ENCODE results near the gene CD69.

Gene CD69

DNA sequence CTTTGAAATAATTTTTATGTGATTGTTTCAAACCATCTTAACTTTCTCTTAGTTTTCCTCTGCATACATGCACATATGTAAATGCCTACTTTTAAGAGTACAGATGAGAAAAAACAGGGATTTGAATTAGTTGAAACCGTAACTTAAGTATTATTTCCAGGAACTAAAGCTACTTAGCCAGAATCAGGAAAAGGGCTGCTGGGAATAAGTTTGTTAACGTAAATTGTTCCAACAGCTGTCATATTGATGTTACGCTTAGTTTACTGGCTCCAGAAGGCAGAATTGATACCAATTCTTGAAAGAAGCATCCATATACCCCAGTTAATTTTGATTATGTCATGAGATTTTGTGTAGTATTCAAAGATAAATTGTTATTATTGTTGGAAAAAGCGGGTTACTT is 48.6 kb upstream of the CD69 start:
- no peak for TF ChIP-seq ARNTL (CRISPR knock-in tag; IDR thresholded peaks at IDR 0.05; ENCODE audit: borderline replicate concordance, low read depth)
- no peak for TF ChIP-seq RARB (CRISPR knock-in tag; IDR thresholded peaks at IDR 0.05)
- TF ChIP-seq, protein P1, sequence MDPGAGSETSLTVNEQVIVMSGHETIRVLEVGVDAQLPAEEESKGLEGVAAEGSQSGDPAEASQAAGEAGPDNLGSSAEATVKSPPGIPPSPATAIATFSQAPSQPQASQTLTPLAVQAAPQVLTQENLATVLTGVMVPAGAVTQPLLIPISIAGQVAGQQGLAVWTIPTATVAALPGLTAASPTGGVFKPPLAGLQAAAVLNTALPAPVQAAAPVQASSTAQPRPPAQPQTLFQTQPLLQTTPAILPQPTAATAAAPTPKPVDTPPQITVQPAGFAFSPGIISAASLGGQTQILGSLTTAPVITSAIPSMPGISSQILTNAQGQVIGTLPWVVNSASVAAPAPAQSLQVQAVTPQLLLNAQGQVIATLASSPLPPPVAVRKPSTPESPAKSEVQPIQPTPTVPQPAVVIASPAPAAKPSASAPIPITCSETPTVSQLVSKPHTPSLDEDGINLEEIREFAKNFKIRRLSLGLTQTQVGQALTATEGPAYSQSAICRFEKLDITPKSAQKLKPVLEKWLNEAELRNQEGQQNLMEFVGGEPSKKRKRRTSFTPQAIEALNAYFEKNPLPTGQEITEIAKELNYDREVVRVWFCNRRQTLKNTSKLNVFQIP (CRISPR knock-in tag; IDR thresholded peaks at IDR 0.05; ENCODE audit: borderline replicate concordance, low read depth), result no peak
- no peak for TF ChIP-seq ZNF70 (CRISPR knock-in tag; IDR thresholded peaks at IDR 0.05)
- no peak for TF ChIP-seq TOX (CRISPR knock-in tag; IDR thresholded peaks at IDR 0.05; ENCODE audit: borderline replicate concordance)
- no peak for TF ChIP-seq ISL1 (CRISPR knock-in tag; IDR thresholded peaks at IDR 0.05)
- no peak for TF ChIP-seq OSR1 (CRISPR knock-in tag; IDR thresholded peaks at IDR 0.05)
- TF ChIP-seq, protein P2, sequence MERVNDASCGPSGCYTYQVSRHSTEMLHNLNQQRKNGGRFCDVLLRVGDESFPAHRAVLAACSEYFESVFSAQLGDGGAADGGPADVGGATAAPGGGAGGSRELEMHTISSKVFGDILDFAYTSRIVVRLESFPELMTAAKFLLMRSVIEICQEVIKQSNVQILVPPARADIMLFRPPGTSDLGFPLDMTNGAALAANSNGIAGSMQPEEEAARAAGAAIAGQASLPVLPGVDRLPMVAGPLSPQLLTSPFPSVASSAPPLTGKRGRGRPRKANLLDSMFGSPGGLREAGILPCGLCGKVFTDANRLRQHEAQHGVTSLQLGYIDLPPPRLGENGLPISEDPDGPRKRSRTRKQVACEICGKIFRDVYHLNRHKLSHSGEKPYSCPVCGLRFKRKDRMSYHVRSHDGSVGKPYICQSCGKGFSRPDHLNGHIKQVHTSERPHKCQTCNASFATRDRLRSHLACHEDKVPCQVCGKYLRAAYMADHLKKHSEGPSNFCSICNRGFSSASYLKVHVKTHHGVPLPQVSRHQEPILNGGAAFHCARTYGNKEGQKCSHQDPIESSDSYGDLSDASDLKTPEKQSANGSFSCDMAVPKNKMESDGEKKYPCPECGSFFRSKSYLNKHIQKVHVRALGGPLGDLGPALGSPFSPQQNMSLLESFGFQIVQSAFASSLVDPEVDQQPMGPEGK (CRISPR knock-in tag; IDR thresholded peaks at IDR 0.05; ENCODE audit: borderline replicate concordance), result no peak
- TF ChIP-seq ZFP3 (CRISPR knock-in tag; IDR thresholded peaks at IDR 0.05), result no peak
- TF ChIP-seq, protein P3, sequence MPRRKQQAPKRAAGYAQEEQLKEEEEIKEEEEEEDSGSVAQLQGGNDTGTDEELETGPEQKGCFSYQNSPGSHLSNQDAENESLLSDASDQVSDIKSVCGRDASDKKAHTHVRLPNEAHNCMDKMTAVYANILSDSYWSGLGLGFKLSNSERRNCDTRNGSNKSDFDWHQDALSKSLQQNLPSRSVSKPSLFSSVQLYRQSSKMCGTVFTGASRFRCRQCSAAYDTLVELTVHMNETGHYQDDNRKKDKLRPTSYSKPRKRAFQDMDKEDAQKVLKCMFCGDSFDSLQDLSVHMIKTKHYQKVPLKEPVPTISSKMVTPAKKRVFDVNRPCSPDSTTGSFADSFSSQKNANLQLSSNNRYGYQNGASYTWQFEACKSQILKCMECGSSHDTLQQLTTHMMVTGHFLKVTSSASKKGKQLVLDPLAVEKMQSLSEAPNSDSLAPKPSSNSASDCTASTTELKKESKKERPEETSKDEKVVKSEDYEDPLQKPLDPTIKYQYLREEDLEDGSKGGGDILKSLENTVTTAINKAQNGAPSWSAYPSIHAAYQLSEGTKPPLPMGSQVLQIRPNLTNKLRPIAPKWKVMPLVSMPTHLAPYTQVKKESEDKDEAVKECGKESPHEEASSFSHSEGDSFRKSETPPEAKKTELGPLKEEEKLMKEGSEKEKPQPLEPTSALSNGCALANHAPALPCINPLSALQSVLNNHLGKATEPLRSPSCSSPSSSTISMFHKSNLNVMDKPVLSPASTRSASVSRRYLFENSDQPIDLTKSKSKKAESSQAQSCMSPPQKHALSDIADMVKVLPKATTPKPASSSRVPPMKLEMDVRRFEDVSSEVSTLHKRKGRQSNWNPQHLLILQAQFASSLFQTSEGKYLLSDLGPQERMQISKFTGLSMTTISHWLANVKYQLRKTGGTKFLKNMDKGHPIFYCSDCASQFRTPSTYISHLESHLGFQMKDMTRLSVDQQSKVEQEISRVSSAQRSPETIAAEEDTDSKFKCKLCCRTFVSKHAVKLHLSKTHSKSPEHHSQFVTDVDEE (CRISPR knock-in tag; IDR thresholded peaks at IDR 0.05), result no peak
- no peak for TF ChIP-seq PPARA (CRISPR knock-in tag; IDR thresholded peaks at IDR 0.05; ENCODE audit: borderline replicate concordance)
- no peak for TF ChIP-seq ZNF565 (CRISPR knock-in tag; conservative IDR thresholded peaks at IDR 0.05; ENCODE audit: low read depth)
- ATAC-seq, result no peak

DNA sequence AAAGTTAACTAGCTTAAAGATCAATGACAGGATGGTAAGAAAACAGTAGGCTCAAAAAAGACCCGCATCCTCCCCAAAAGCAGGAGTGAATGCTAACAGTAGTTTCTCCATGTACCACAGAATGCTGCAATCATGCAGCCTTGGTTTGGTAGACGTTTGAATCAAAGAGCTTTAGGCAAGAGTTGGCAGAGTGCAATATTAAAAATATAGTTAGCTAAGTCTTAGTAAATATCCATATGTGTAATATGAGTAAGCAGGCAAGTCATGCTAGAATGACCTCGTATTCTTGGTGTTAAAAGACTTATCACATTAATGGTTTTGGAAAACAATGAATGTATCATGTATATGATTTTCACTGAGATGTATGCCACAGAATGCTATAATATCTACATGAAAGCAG is 47.8 kb upstream of the CD69 start:
- TF ChIP-seq, protein P2 (CRISPR knock-in tag; IDR thresholded peaks at IDR 0.05; ENCODE audit: borderline replicate concordance), result no peak
- TF ChIP-seq, protein P1 (CRISPR knock-in tag; IDR thresholded peaks at IDR 0.05; ENCODE audit: borderline replicate concordance, low read depth), result no peak
- TF ChIP-seq GLIS3 (CRISPR knock-in tag; IDR thresholded peaks at IDR 0.05), result no peak
- TF ChIP-seq ZFP3 (CRISPR knock-in tag; IDR thresholded peaks at IDR 0.05), result no peak
- TF ChIP-seq ESRRG (CRISPR knock-in tag; IDR thresholded peaks at IDR 0.05), result no peak
- TF ChIP-seq TOX (CRISPR knock-in tag; IDR thresholded peaks at IDR 0.05; ENCODE audit: borderline replicate concordance), result no peak
- TF ChIP-seq BACH2 (CRISPR knock-in tag; IDR thresholded peaks at IDR 0.05; ENCODE audit: borderline replicate concordance), result no peak
- TF ChIP-seq, protein P4, sequence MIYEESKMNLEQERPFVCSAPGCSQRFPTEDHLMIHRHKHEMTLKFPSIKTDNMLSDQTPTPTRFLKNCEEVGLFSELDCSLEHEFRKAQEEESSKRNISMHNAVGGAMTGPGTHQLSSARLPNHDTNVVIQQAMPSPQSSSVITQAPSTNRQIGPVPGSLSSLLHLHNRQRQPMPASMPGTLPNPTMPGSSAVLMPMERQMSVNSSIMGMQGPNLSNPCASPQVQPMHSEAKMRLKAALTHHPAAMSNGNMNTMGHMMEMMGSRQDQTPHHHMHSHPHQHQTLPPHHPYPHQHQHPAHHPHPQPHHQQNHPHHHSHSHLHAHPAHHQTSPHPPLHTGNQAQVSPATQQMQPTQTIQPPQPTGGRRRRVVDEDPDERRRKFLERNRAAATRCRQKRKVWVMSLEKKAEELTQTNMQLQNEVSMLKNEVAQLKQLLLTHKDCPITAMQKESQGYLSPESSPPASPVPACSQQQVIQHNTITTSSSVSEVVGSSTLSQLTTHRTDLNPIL (CRISPR knock-in tag; IDR thresholded peaks at IDR 0.05; ENCODE audit: low read depth), result no peak
- TF ChIP-seq ARNTL (CRISPR knock-in tag; IDR thresholded peaks at IDR 0.05; ENCODE audit: borderline replicate concordance, low read depth), result no peak
- TF ChIP-seq, protein P3 (CRISPR knock-in tag; IDR thresholded peaks at IDR 0.05), result no peak
- TF ChIP-seq TCF4 (CRISPR knock-in tag; IDR thresholded peaks at IDR 0.05; ENCODE audit: borderline replicate concordance), result no peak
- no peak for TF ChIP-seq SNAI2 (CRISPR knock-in tag; IDR thresholded peaks at IDR 0.05)
- no peak for TF ChIP-seq ZC3H10 (CRISPR knock-in tag; IDR thresholded peaks at IDR 0.05)
- no peak for TF ChIP-seq ZNF565 (CRISPR knock-in tag; conservative IDR thresholded peaks at IDR 0.05; ENCODE audit: low read depth)
- no peak for TF ChIP-seq OSR1 (CRISPR knock-in tag; IDR thresholded peaks at IDR 0.05)
- TF ChIP-seq, protein P5, sequence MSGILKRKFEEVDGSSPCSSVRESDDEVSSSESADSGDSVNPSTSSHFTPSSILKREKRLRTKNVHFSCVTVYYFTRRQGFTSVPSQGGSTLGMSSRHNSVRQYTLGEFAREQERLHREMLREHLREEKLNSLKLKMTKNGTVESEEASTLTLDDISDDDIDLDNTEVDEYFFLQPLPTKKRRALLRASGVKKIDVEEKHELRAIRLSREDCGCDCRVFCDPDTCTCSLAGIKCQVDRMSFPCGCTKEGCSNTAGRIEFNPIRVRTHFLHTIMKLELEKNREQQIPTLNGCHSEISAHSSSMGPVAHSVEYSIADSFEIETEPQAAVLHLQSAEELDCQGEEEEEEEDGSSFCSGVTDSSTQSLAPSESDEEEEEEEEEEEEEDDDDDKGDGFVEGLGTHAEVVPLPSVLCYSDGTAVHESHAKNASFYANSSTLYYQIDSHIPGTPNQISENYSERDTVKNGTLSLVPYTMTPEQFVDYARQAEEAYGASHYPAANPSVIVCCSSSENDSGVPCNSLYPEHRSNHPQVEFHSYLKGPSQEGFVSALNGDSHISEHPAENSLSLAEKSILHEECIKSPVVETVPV (CRISPR knock-in tag; IDR thresholded peaks at IDR 0.05), result no peak
- no peak for TF ChIP-seq RARB (CRISPR knock-in tag; IDR thresholded peaks at IDR 0.05)
- TF ChIP-seq PPARA (CRISPR knock-in tag; IDR thresholded peaks at IDR 0.05; ENCODE audit: borderline replicate concordance), result no peak
- TF ChIP-seq ZNF70 (CRISPR knock-in tag; IDR thresholded peaks at IDR 0.05), result no peak
- no peak for ATAC-seq

All from SK-N-SH treated with all-trans-retinoic acid at 6 μM for 48 hours (cell line).